Testis (tissue), 3 donors: Measurements from ENCODE around the gene FAM9B. TPM values are rescaled to one million over a fixed set of nuclear protein-coding genes. Genes with fewer than 3 reads are reported as not detected.

ENCODE experiments used
- polyA plus RNA-seq: library from polyadenylated mRNA; stranded (reverse); fragments of 350-450 nt; fragmentation: Illumina TruSeq; extraction: RNeasy Lipid Tissue Mini Kit (QIAGEN cat#74804); gene quantifications from one replicate; pipeline ENCODE4 v1.2.3, GENCODE V29; 2014; ENCODE audit warnings: low read depth, low replicate concordance; ENCODE audit not compliant: insufficient read depth
- total RNA-seq, 2 donors: library from RNA; depleted of rRNA; stranded (reverse); fragments of >200 nt; gene quantifications; one replicate each; pipeline ENCODE4 v1.2.3, GENCODE V29; 2016

FAM9B gene
- total and polyA plus RNA-seq, 3 donors from 2014 or later, result 4.6 to 5.0 (median 4.7) TPM

Other genes with a start within 250 kb of the FAM9B start
- 1 to 10 TPM; 1.8 to 2.8 TPM for gene FAM9A, start 232.7 kb downstream of the FAM9B start, total RNA-seq
- gene FAM9A, start 232.7 kb downstream of the FAM9B start, polyA plus RNA-seq, result 2.0 TPM